A673 (cell line): ENCODE measurements around the gene LSM2.

Experiments used
- EZH2 ChIP-seq: fragments of 200-600 bp; sonication (generic); IDR thresholded peaks from 2 replicates; pipeline ENCODE4 v1.6.1; 2017; ENCODE audit warnings: borderline replicate concordance, low read depth, mild to moderate bottlenecking, mixed read lengths, antibody characterized with exemption, low read length; ENCODE audit not compliant: poor library complexity, severe bottlenecking
- TF ChIP-seq, protein P1 (sequence below): fragments of 300-800, 200-600 bp; sonication (generic); conservative IDR thresholded peaks from 2 replicates; pipeline ENCODE4 v1.5.1; 2017; ENCODE audit warnings: low read depth, mild to moderate bottlenecking, antibody characterized with exemption, low read length, moderate library complexity, mixed read lengths

DNA sequence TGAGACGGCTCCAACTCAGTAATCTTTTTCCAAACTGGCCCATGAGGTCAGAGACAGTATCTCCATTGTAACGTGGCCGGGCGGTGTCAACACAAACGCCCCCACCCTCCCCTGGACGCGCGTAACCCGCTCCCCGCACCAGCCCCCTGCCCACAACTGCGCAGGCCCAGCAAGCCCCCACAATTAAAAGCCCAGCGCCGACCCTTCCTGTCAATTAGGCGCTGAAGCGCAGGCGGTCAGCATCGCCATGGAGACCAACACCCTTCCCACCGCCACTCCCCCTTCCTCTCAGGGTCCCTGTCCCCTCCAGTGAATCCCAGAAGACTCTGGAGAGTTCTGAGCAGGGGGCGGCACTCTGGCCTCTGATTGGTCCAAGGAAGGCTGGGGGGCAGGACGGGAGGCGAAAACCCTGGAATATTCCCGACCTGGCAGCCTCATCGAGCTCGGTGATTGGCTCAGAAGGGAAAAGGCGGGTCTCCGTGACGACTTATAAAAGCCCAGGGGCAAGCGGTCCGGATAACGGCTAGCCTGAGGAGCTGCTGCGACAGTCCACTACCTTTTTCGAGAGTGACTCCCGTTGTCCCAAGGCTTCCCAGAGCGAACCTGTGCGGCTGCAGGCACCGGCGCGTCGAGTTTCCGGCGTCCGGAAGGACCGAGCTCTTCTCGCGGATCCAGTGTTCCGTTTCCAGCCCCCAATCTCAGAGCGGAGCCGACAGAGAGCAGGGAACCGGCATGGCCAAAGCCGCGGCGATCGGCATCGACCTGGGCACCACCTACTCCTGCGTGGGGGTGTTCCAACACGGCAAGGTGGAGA lies 8.5 kb upstream of the LSM2 start, which contains the start of the genes HSPA1A and HSPA1L:
- TF ChIP-seq, protein P1, sequence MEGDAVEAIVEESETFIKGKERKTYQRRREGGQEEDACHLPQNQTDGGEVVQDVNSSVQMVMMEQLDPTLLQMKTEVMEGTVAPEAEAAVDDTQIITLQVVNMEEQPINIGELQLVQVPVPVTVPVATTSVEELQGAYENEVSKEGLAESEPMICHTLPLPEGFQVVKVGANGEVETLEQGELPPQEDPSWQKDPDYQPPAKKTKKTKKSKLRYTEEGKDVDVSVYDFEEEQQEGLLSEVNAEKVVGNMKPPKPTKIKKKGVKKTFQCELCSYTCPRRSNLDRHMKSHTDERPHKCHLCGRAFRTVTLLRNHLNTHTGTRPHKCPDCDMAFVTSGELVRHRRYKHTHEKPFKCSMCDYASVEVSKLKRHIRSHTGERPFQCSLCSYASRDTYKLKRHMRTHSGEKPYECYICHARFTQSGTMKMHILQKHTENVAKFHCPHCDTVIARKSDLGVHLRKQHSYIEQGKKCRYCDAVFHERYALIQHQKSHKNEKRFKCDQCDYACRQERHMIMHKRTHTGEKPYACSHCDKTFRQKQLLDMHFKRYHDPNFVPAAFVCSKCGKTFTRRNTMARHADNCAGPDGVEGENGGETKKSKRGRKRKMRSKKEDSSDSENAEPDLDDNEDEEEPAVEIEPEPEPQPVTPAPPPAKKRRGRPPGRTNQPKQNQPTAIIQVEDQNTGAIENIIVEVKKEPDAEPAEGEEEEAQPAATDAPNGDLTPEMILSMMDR: no peak
- no peak for TF ChIP-seq EZH2
